Measurements from ENCODE around the gene EDNRB. TPM values are rescaled to one million over a fixed set of nuclear protein-coding genes. Genes with fewer than 3 reads are reported as not detected.
"Not testable (repeated sequence)": the region's sequence is repeated elsewhere in the genome, so short reads cannot be mapped to it uniquely, and the experiment has no call there.

EDNRB gene
- polyA plus RNA-seq, 3 donors: 65.6 to 79.0 (median 69.9) TPM

GRCh38 chr13:77853703-77854102 is 64.9 kb downstream of the EDNRB start:
- no peak for DNase-seq

GRCh38 chr13:77848050-77848449 is 70.6 kb downstream of the EDNRB start:
- DNase-seq: not testable (repeated sequence)

GRCh38 chr13:77846173-77846572 is 72.5 kb downstream of the EDNRB start:
- no peak for DNase-seq

Other genes starting within 250 kb of the EDNRB start
- gene SLAIN1, start 221.1 kb downstream of the EDNRB start, polyA plus RNA-seq (ENCODE audit: insufficient read length in 3 of 3): 10 to 100 TPM; 17.7 to 20.3 (median 19.5) TPM